Adipose tissue (tissue), 3 donors: Measurements from ENCODE around the gene FAM193A. TPM values are rescaled to one million over a fixed set of nuclear protein-coding genes. Genes with fewer than 3 reads are reported as not detected.
"Not testable (repeated sequence)": the region's sequence is repeated elsewhere in the genome, so short reads cannot be mapped to it uniquely, and the experiment has no call there.

Experiments
- H3K27ac ChIP-seq: one replicate; pipeline ENCODE4 v1.5.1; 2013; ENCODE audit warnings: low read depth, low read length
- WGBS, 3 donors: extraction: QIAGEN DNeasy Blood & Tissue Kit; methylation state at CpG; one replicate each; pipeline ENCODE4 v1.1.7; 2013; 5-methylcytosine and 5-hydroxymethylcytosine counted together
- polyA plus RNA-seq, 3 donors: library from polyadenylated mRNA; stranded (reverse); fragments of 200-250 nt; gene quantifications; one replicate each; pipeline ENCODE4 v1.2.3, GENCODE V29; 2013
- donor health status: healthy with polysubstance abuse.
- donor health status: Bipolar disorder and iron deficiency.
- donor health status: healthy.

FAM193A gene
- polyA plus RNA-seq, 3 donors: 5.5 to 10.7 (median 9.7) TPM

DNA sequence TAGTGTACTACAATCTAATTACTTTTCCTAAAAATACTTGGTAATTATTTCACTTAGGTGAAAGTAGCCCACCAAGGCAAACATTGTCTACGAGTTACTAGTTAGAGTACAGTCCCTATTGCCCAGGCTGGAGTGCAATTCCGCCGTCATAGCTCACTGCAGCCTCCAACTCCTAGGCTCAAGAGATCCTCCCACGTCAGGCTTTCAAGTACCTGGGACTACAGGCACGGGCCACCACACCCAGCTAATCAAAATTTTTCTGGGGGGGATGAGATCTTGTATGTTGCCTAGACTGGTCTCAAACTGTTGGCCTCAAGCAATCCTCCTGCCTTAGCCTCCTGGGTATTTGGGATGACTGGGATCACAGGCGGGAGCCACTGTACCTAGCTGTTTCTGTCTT, 21.9 kb downstream of the FAM193A start:
- WGBS, 3 donors: 94 to 96% (median 95%) methylated on average over 6 of the region's 6 CpGs
- no peak overlapping the region for H3K27ac ChIP-seq

- WGBS, 3 donors: 88 to 96% (median 91%) methylated on average over 12 of the region's 12 CpGs
- no peak overlapping the region for H3K27ac ChIP-seq
Observed at GRCh38 chr4:2560167-2560566, 23.7 kb downstream of the FAM193A start.

DNA sequence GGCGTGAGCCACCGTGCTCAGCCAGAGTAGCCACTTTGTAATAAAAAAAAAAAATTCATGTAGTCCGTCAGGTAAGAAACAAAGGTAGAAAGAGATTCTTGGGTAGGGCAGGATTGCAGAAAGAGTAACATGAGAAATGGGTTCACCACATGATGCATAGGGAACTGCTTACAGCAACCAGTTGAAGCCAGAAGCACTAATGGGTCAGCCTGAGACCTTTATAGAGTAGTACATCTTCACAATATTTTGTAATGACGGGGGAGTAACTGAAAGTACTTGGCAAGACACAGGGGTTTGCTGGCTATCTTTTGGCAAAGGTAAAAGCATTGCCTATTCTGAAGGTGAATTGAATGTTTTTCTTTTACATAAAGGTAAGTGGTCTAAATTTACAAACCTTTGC, 29.1 kb downstream of the FAM193A start:
- H3K27ac ChIP-seq: no peak overlapping the region
- WGBS, 3 donors: 87 to 93% (median 91%) methylated on average over 4 of the region's 4 CpGs

GRCh38 chr4:2570036-2570435, 33.6 kb downstream of the FAM193A start:
- no peak overlapping the region for H3K27ac ChIP-seq
- 90 to 95% (median 94%) methylated on average over 4 of the region's 4 CpGs for WGBS, 3 donors

DNA sequence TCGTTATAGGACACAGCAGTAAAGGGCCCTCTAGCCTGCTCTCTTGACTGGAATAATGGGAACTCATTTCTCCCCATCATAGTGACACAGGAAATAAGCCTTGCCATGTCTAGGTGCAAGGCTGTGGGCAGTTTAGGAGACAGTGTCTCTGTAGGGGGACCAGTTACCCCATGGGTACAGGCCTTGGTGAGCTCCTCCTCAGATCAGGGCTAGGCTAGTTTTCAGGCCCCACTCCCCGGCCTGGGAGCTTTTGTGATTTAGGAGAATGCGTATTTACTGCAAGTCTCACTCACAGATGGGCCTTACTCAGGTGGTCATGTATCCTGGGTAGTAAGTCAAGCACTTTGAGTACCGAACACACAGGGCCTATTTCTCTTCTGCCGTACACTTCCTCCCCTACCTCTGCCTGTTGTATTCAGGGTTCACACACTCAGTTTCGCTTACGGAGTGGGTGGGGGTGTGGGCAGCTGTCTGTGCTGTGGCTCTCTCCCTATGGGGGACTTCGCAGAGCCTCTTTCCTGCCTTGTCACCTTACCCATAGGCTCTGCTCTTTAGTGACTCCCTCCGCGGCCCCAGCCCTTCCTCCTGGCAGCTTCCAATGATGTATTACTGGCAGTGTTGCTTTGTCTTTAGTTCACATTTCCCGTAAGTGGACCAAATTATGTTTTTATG, 34.2 kb downstream of the FAM193A start:
- WGBS, 3 donors: 42 to 78% (median 49%) methylated on average over 11 of the region's 11 CpGs
- no peak overlapping the region for H3K27ac ChIP-seq

GRCh38 chr4:2572076-2572475, 35.6 kb downstream of the FAM193A start:
- WGBS, 3 donors: 88 to 92% (median 89%) methylated on average over 12 of the region's 12 CpGs
- no peak overlapping the region for H3K27ac ChIP-seq

GRCh38 chr4:2572866-2573265, 36.4 kb downstream of the FAM193A start:
- H3K27ac ChIP-seq: no peak overlapping the region
- WGBS, 3 donors: 88 to 97% (median 93%) methylated on average over 4 of the region's 4 CpGs

GRCh38 chr4:2574009-2574408, 37.6 kb downstream of the FAM193A start:
- 84 to 92% (median 86%) methylated on average over 7 of the region's 7 CpGs for WGBS, 3 donors
- H3K27ac ChIP-seq: no peak overlapping the region

DNA sequence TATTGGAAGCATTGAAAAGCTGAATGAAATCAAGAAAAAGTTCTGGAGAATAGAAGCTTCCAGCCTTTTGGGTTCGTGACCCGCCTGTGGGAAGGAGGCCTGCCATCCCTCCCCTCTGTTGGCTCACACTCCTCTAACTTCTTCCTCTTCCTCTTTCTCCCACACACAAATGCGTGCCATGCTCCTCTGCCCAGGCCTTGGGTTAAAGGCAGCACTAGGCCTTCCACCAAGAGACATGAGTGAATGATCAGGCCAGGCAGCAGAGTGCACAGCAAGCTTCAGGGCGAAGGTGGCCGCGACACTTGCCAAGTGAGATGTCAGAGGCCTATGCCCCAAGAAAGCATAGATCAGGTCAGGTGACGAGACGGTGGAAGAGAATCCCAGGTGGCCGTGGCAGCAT, 38.4 kb downstream of the FAM193A start:
- H3K27ac ChIP-seq: no peak overlapping the region
- 72 to 80% (median 79%) methylated on average over 9 of the region's 9 CpGs for WGBS, 3 donors

GRCh38 chr4:2576290-2576689, 39.8 kb downstream of the FAM193A start:
- 97 to 99% (median 98%) methylated on average over 4 of the region's 4 CpGs for WGBS, 3 donors
- no peak overlapping the region for H3K27ac ChIP-seq

DNA sequence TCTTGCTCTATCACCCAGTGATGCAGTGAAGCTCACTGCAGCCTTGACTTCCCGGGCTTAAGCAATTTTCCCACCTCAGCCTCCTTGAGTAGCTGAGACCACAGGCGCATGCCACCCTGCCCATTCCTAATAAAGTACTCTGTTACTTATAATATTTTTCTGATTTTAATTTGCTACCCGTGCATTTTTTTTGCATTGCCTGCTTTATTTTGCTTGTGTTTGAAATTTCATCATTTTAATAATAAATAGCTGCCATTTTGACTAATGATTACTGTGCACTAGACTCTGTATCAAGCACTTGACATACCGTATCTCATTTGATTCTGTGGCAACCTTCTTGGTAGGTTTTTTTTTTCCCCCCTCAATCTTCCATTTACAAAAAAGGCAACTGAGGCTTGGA, 41.7 kb downstream of the FAM193A start:
- WGBS, 3 donors: 89 to 91% (median 90%) methylated on average over 4 of the region's 4 CpGs
- H3K27ac ChIP-seq: no peak overlapping the region

- H3K27ac ChIP-seq: no peak overlapping the region
- WGBS, 3 donors: 97 to 100% (median 100%) methylated on average over 5 of the region's 5 CpGs
Observed at GRCh38 chr4:2579910-2580309, 43.5 kb downstream of the FAM193A start.

DNA sequence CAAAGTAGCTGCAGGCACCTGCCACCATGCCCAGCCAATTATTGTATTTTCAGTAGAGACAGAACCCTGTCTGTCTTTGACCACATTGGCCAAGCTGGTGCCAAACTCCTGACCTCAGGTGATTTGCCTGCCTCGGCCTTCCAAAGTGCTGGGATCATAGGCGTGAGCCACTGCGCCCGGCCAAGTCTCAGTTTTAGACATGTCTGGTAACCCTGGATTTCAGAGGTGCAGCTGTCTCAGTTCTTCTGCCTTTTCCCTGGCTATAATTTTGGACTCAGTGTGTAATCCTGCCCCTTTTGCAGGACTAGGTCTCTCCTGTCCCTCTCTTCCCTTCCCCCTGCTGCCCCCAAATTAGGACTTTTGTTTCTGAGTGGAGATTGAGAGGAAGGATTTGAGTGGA, 46.6 kb downstream of the FAM193A start:
- H3K27ac ChIP-seq: no peak overlapping the region
- WGBS, 3 donors: 46 to 95% (median 84%) methylated on average over 4 of the region's 4 CpGs

DNA sequence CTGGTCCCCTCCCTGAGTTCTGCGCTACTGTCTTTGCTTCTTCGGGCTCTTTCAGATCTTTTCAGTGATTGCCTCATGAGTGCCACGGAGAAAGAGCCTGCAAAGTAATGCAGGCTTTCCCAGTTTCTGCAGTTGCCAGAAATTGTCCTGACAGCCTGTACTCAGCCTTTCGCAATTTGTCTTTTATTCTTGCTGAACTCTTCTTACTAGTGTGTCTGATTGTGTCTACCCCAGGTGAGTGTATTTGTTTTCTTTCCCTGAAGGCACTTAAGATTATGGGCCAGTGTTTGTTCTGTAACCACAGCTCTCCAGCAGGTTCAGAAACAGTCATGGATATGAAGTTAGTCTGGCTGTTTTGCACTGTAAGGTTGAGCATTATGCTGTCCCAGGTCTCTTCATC, 47.1 kb downstream of the FAM193A start:
- no peak overlapping the region for H3K27ac ChIP-seq
- WGBS, 3 donors: 14 to 40% (median 27%) methylated on average over 4 of the region's 4 CpGs

GRCh38 chr4:2586502-2586901, 50.1 kb downstream of the FAM193A start:
- H3K27ac ChIP-seq: no peak overlapping the region
- 95 to 100% (median 97%) methylated on average over 5 of the region's 5 CpGs for WGBS, 3 donors

DNA sequence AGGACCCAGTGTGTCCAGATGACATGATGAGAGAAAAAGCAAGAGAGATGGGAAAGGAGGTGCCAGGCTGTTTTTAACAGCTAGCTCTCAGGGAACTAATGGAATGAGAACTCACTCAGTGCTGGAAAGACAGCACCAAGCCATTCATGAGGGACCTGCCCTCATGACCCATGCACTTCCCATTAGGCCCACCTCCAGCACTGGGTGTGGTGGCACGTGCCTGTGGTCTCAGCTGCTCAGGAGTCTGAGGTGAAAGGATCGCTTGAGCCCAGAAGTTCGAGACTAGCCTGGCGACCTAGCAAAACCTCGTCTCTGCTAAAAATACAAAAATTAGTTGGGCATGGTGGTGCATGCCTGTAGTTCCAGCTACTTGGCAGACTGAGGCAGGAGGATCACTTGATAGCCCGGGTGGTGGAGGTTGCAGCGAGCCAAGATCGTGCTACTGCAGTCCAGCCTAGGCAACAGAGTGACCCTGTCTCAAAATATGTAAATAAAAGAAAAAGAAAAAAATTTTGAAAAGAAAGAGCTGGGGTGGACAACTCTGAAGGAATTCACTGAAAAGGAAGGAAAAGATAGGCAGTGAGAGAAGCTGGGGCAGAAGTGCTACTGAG, 50.9 kb downstream of the FAM193A start:
- no peak overlapping the region for H3K27ac ChIP-seq
- WGBS, 3 donors: 54 to 73% (median 62%) methylated on average over 8 of the region's 8 CpGs

GRCh38 chr4:2588259-2588658, 51.8 kb downstream of the FAM193A start:
- no peak overlapping the region for H3K27ac ChIP-seq
- WGBS, 3 donors: 73 to 95% (median 89%) methylated on average over 3 of the region's 3 CpGs

DNA sequence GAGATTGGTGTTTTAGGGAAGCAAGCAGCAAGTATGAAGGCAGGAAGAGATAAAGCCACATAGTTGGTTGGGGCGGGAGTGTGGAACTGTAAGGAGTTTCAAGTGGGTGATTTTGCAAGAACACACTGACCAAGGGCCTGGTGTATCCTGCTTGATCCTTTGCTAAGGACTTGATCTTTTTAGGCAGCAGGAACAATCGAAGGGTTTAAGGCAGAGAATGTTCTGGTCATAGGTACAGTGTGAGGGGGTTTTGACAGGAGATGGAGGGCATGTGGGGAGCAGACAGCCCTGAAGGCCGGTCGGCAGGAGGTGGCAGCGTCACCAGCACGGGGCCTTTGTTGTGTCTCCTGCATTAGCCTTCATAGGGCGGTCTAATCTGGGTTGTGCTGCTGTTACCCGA, 54.7 kb downstream of the FAM193A start:
- WGBS, 3 donors: 38 to 46% (median 40%) methylated on average over 8 of the region's 8 CpGs
- H3K27ac ChIP-seq: no peak overlapping the region

DNA sequence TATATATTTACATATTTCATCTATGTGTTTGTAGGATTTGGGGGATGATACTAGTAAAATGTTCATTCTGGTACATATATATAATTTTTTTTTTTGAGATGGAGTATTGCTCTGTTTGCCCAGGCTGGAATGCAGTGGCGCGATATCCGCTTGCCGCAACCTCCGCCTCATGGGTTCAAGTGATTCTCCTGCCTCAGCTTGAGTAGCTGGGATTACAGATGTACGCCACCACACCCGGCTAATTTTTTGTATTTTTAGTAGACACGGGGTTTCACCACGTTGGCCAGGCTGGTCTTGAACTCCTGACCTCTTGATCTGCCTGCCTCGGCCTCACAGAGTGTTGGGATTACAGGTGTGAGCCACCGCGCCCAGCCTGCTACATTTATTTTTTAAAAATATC, 55.6 kb downstream of the FAM193A start:
- not testable (repeated sequence) for H3K27ac ChIP-seq
- WGBS, 3 donors: 90 to 93% (median 90%) methylated on average over 12 of the region's 12 CpGs

DNA sequence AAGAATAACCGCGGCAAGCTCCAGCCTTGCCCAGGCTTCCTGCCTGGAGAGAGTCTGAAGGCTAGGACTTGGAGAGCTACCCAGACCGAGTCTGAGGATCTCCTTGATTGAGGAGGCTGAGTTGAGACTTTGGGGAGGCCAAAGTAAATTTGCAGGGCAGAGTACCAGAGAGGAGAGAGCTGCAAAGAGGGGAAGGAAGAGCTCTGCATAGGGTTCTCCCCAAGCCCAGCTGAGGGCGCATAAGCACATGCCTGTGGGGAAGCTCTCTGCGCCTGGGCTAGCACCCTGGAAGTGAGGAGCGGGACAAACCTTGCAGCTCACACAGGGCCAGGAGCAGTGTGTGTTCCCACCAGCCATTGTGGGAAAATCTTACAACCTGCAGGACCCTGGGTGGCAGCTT, 56.1 kb downstream of the FAM193A start:
- WGBS, 3 donors: 65 to 81% (median 67%) methylated on average over 6 of the region's 6 CpGs
- no peak overlapping the region for H3K27ac ChIP-seq
